HepG2 (cell line): ENCODE results near the gene FBXL7. TPM values are rescaled to one million over a fixed set of nuclear protein-coding genes. Genes with fewer than 3 reads are reported as not detected.
A peak's percentile ranks its signal among the peaks of the same experiment; 100 is the strongest.

ENCODE experiments used
- ATAC-seq: fragments of 200-7000 bp; cut with Tn5 transposase; 3 replicates; pipeline ENCODE4 v1.9.1; 2020; ENCODE audit warnings: mild to moderate bottlenecking, moderate library complexity
- BruUV-seq: library from RNA; stranded (reverse); fragments of 400-500 nt; replicated peaks from 2 replicates; lab custom pipeline; 2021; lab: Mats Ljungman, UMichigan
- CTCF ChIA-PET: fragments of 300-600 bp; formaldehyde crosslinking; extraction: SDS; loops from one replicate; lab custom pipeline; 2021; ENCODE audit warnings: low total read pairs, inconsistent platforms, low intra/inter-chr PET ratio; lab: Yijun Ruan, JAX
- POLR2A ChIA-PET: fragments of 350-600 bp; sonication (Branson Sonifier 250); formaldehyde crosslinking; loops from one replicate; lab custom pipeline; 2020; ENCODE audit warnings: antibody characterized with exemption, inconsistent platforms; lab: Yijun Ruan, JAX
- DNase-seq: peaks from one replicate; pipeline ENCODE4 v3.0.0-alpha.2; 2015; ENCODE audit warnings: low spot score
- FAIRE-seq: peaks from 3 replicates; lab custom pipeline; 2011; peaks lifted over from hg19 to GRCh38; lab: Jason Lieb, UNC
- H2AFZ ChIP-seq: one replicate; pipeline ENCODE4 v1.6.1; 2011; ENCODE audit warnings: low read length, inconsistent platforms
- H3K27ac ChIP-seq: fragments of 300-600 bp; 3 replicates; pipeline ENCODE4 v1.8.0; 2011; ENCODE audit warnings: mixed run types, mild to moderate bottlenecking, mixed read lengths, low read length, inconsistent platforms; ENCODE audit not compliant: insufficient read depth; ENCODE audit errors: extremely low read length
- H3K27me3 ChIP-seq, 2 experiments: fragments of 200-600 bp in 1 of 2; 2 replicates in 1 of 2; 3 replicates in 1 of 2; pipeline versions ENCODE4 v1.6.0 to v1.8.0; 2011; ENCODE audit warnings: low read length in 2 of 2, mild to moderate bottlenecking in 2 of 2, moderate library complexity in 2 of 2, inconsistent platforms in 1 of 2; ENCODE audit not compliant: insufficient read depth in 2 of 2, control insufficient read depth in 1 of 2
- H3K36me3 ChIP-seq, 2 experiments: fragments of 200-600 bp in 1 of 2; replicated peaks in 1 of 2; 2 replicates in 1 of 2; 3 replicates in 1 of 2; pipeline versions ENCODE4 v1.5.1 to v1.8.0; 2011; ENCODE audit warnings: low read length in 2 of 2, inconsistent platforms in 1 of 2; ENCODE audit not compliant: insufficient read depth in 2 of 2, control insufficient read depth in 1 of 2
- H3K4me1 ChIP-seq: 2 replicates; pipeline ENCODE4 v1.5.1; 2012; ENCODE audit warnings: low read length, inconsistent platforms; ENCODE audit not compliant: insufficient read depth
- H3K4me2 ChIP-seq: 2 replicates; pipeline ENCODE4 v1.6.0; 2011; ENCODE audit warnings: low read depth, low read length, inconsistent platforms
- H3K4me3 ChIP-seq, 3 experiments: fragments of 200-600 bp in 1 of 3; sonication (generic), shearing (Covaris generic) in 1 of 3; replicated peaks in 1 of 3; 2 replicates each; pipeline ENCODE4 v1.5.1; 2011 to 2016; ENCODE audit warnings: low read length in 3 of 3, inconsistent platforms in 2 of 3, low read depth in 2 of 3, mild to moderate bottlenecking in 2 of 3, control low read depth in 1 of 3, mixed read lengths in 1 of 3; ENCODE audit not compliant: insufficient read depth in 1 of 3
- H3K79me2 ChIP-seq: one replicate; pipeline ENCODE4 v1.6.1; 2011; ENCODE audit warnings: low read length, inconsistent platforms; ENCODE audit not compliant: insufficient read depth
- H3K9ac ChIP-seq: 2 replicates; pipeline ENCODE4 v1.6.0; 2011; ENCODE audit warnings: mild to moderate bottlenecking, low read depth, low read length, inconsistent platforms; ENCODE audit not compliant: insufficient read depth
- H3K9me3 ChIP-seq: 2 replicates; pipeline ENCODE4 v1.5.1; 2012; ENCODE audit warnings: mild to moderate bottlenecking, low read length
- H4K20me1 ChIP-seq: 2 replicates; pipeline ENCODE4 v1.6.0; 2011; ENCODE audit warnings: inconsistent platforms, mild to moderate bottlenecking, low read length, moderate library complexity; ENCODE audit not compliant: insufficient read depth
- ETV6 ChIP-seq: sonication (generic); formaldehyde crosslinking; conservative IDR thresholded peaks from 2 replicates; pipeline ENCODE4 v1.4.0; 2020; ENCODE audit warnings: missing genetic modification reagents
- LCORL ChIP-seq, 2 experiments: fragments of 450-650 bp in 1 of 2; sonication (generic) in 1 of 2; formaldehyde crosslinking in 1 of 2; IDR thresholded peaks; 2 replicates each; pipeline versions ENCODE4 v1.5.0 to v1.6.1; 2017 to 2020; ENCODE audit warnings: antibody characterized with exemption in 1 of 2, missing genetic modification reagents in 1 of 2
- MED13 ChIP-seq: sonication (generic); formaldehyde crosslinking; IDR thresholded peaks from 2 replicates; pipeline ENCODE4 v1.5.0; 2020; ENCODE audit warnings: missing genetic modification reagents
- SKI ChIP-seq: fragments of 450-650 bp; IDR thresholded peaks from one replicate; pipeline ENCODE4 v1.6.1; 2018; ENCODE audit warnings: mild to moderate bottlenecking; ENCODE audit not compliant: partially characterized antibody
- ZC3H4 ChIP-seq: sonication (generic); formaldehyde crosslinking; IDR thresholded peaks from 2 replicates; pipeline ENCODE4 v1.4.0; 2020; ENCODE audit warnings: missing genetic modification reagents, borderline replicate concordance
- WGBS: methylation state at CpG from one replicate; pipeline ENCODE4 v1.1.6; 2017; ENCODE audit warnings: low lambda C conversion rate; 5-methylcytosine and 5-hydroxymethylcytosine counted together
- in situ Hi-C: cut with HindIII; loops from 2 replicates; pipeline ENCODE4 v1.10.0; 2017; ENCODE audit warnings: low pct_unique_long_range_greater_than_20kb; ENCODE audit not compliant: extremely low pct_ligation_motif_present
- intact Hi-C: fragments of 100-400 bp; cut with micrococcal nuclease; formaldehyde crosslinking; loops from one replicate; pipeline ENCODE4 v1.10.0; 2022; ENCODE audit not compliant: unreplicated experiment
- polyA plus RNA-seq, 8 experiments: library from polyadenylated mRNA; depleted of rRNA in 3 of 8; stranded (reverse) in 7 of 8; unstranded in 1 of 8; fragments of >200 nt; fragmentation: Illumina TruSeq in 4 of 8; extraction: Trizol in 4 of 8; gene quantifications; 2 replicates each; pipeline versions ENCODE4 v1.2.1 to v1.2.3, GENCODE V29; 2011 to 2016; ENCODE audit warnings: low read depth in 4 of 8, missing spikeins in 1 of 8, mixed read lengths in 1 of 8; ENCODE audit not compliant: insufficient read depth in 1 of 8
- total RNA-seq, 5 experiments: library from RNA; depleted of rRNA; stranded (reverse); fragments of >200 nt; fragmentation: Illumina TruSeq; extraction: Trizol; gene quantifications; 2 replicates each; pipeline ENCODE4 v1.2.3, GENCODE V29; 2016; ENCODE audit warnings: low read depth in 1 of 5
- TF ChIP-seq, protein P1 (sequence below): IDR thresholded peaks from 2 replicates; pipeline ENCODE4 v1.6.1; 2012; ENCODE audit warnings: low read depth, low read length, improper control_type of control experiment

The FBXL7 gene
- total and polyA plus RNA-seq, 2 of the 13 experiments (the other 11 are each of a cell fraction or from before 2014, with no cell fraction given): 0.07 TPM; not detected in 1

DNA sequence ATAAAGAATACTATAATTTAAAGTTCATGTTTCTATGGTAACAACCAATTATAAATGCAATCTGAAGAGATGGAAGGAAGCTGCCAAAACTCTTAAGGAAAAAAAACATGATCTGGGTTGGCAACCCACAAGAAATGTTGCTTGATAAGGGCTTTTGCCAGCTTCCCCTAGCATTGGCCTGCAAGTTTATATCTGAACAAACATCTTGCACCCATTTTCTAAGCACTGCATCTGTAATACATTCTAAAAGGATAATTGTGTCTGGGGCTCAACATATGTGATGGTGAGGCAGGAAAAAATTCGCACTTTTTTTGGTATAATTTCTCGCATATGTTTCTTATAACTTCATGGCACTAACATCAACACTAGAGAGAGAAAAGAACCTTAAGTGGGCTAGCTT lies 276.4 kb downstream of the FBXL7 start:
- H3K27me3 ChIP-seq: no peaks in the 10 kb centered on the region
- BruUV-seq: no TSS peak
- no peak for TF ChIP-seq MED13 (CRISPR knock-in tag)
- TF ChIP-seq, protein P1, sequence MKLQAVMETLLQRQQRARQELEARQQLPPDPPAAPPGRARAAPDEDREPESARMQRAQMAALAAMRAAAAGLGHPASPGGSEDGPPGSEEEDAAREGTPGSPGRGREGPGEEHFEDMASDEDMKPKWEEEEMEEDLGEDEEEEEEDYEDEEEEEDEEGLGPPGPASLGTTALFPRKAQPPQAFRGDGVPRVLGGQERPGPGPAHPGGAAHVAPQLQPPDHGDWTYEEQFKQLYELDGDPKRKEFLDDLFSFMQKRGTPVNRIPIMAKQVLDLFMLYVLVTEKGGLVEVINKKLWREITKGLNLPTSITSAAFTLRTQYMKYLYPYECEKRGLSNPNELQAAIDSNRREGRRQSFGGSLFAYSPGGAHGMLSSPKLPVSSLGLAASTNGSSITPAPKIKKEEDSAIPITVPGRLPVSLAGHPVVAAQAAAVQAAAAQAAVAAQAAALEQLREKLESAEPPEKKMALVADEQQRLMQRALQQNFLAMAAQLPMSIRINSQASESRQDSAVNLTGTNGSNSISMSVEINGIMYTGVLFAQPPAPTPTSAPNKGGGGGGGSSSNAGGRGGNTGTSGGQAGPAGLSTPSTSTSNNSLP: no peak
- TF ChIP-seq ZC3H4: no peak
- TF ChIP-seq SKI: no peak
- TF ChIP-seq, all 625 proteins: peak for 0
- no peaks in the 10 kb centered on the region for H3K79me2 ChIP-seq
- intact Hi-C loops: no loop called here
- in situ Hi-C loops: loop anchor here (25.0 kb wide), 1 partner anchor 664 kb away; no protein-coding TSS in a partner anchor
- no peaks in the 10 kb centered on the region for H3K4me1 ChIP-seq
- no peaks in the 10 kb centered on the region for H3K36me3 ChIP-seq
- WGBS: 0% methylated on average over 2 of the region's 2 CpGs
- H4K20me1 ChIP-seq: no peaks in the 10 kb centered on the region
- H3K4me2 ChIP-seq: no peak overlapping the region
- no peak for DNase-seq
- no peaks in the 10 kb centered on the region for H3K9me3 ChIP-seq
- no peak overlapping the region for H3K27ac ChIP-seq
- ATAC-seq: no peak
- FAIRE-seq: no peak
- H3K9ac ChIP-seq: no peak overlapping the region
- H2AFZ ChIP-seq: no peak overlapping the region
- ChIA-PET POLR2A (no interaction called here), CTCF (no interaction called here)
- H3K4me3 ChIP-seq: no peak overlapping the region

DNA sequence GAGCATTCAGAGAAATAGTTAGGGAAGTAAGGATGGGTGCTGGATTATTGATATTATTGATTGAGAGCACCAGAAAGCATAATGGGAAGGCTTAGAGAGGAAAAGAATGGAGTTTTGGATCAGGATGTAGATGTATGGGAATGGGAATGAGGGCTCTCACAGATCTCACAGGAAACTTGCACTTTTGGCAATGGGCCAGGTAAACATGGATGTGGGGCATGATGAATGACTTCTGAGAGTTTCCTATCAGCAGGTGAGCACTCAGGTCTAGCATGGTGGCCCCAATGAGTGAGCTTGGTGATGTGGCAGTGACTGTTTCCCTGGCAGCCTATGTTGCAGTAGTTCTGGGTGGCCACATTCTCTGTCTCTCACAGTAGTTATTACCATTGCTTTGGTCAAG lies 283.8 kb downstream of the FBXL7 start:
- DNase-seq (no peak), FAIRE-seq (no peak), ATAC-seq (no peak)
- no peaks in the 10 kb centered on the region for H3K9me3 ChIP-seq
- ChIA-PET CTCF (no interaction called here), POLR2A (no interaction called here)
- no peaks in the 10 kb centered on the region for H3K36me3 ChIP-seq
- H3K4me1 ChIP-seq: no peaks in the 10 kb centered on the region
- H3K4me2 ChIP-seq: no peak overlapping the region
- H3K4me3 ChIP-seq: no peak overlapping the region
- H3K27me3 ChIP-seq: no peaks in the 10 kb centered on the region
- BruUV-seq: no TSS peak
- no peaks in the 10 kb centered on the region for H4K20me1 ChIP-seq
- no peak overlapping the region for H3K27ac ChIP-seq
- no peak overlapping the region for H2AFZ ChIP-seq
- H3K9ac ChIP-seq: no peak overlapping the region
- H3K79me2 ChIP-seq: no peaks in the 10 kb centered on the region
- in situ Hi-C loops (loop anchor here (25.0 kb wide), 1 partner anchor 671 kb away; no protein-coding TSS in a partner anchor), intact Hi-C loops (no loop called here)
- peak; percentile 84 for TF ChIP-seq LCORL (IDR thresholded peaks at IDR 0.05)
- no peak for TF ChIP-seq LCORL (CRISPR knock-in tag; IDR thresholded peaks at IDR 0.05)
- TF ChIP-seq ETV6 (CRISPR knock-in tag): no peak
